ENCODE results near the gene PASK.
A peak's percentile ranks its signal among the peaks of the same experiment; 100 is the strongest.

PASK gene

GRCh38 chr2:241074901-241075540, 74.3 kb downstream of the PASK start:
- DNase-seq = no peak

- no peak for DNase-seq
These were observed 75.0 kb downstream of the PASK start for GRCh38 chr2:241074065-241074818.

DNA sequence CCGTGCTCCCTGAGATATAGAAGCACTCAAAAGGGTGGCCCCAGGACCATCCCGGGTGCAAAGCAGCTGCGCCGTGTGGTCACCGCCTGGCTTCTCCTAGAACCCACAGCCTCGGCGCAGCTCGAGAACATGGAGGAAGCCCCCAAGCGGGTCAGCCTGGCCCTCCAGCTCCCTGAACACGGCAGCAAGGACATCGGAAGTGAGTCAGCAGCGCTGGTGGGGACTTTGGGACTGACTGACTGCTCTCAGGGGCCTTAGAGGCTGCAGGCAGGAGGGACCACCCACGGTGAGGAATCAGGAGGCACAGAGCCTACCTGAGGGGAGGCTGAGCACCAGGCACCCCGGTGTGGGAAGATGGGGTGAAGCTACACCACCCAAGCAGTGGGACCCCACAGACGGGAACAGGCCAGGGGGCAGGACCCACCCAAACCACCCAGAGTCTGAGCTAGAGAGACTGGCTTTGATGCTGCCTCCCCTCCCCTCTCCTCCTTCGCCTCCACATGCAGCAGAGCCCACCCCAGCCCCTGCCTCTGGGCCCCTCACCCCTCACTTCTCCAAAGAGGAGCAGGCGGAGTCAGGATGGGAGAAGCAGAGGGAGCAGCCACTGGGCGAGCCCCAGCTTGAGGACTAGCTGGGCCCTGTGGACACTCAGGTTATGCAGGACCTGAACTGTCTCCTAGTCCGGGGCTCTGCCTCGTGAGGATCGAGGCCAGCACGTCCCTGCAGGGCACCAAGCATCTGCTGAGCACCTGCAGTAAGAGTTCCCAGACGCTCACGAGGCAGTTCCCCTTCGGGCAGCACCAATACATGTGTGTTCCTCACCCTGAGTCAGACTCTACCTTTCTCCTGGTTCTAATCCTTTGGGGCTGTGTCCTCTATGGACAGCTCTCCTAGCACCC, 75.9 kb downstream of the PASK start:
- no peak for DNase-seq

DNA sequence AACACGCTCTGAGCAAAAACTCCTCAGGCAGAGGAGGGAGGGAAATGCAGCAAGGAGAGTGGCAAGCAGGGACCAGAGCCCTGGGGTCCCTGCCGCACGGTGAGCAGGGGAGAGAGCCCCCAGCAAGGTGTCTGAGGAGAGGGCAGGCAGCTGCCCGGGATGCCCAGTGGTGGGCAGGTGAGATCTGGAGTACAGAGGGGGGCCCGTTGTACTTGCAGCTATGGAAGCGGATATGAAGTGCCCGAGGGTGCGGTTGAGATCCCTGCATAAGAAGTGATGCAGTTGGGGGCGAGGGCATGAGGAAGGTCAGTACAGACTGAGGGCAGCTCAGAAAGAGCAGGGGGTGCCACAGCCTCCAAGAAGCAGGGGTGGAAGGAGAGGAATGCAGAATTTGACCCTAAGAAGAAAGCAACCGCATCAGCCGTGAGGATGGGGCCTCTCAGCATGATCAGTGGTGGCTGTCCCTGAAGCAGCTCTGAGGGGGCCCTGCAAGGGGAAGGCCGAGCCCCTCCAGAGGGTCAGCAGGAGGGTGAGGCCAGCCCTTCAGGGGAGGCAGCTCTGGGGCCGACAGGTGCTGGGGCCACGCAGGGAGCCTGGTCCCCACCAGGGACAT, 76.6 kb downstream of the PASK start:
- no peak for DNase-seq

DNA sequence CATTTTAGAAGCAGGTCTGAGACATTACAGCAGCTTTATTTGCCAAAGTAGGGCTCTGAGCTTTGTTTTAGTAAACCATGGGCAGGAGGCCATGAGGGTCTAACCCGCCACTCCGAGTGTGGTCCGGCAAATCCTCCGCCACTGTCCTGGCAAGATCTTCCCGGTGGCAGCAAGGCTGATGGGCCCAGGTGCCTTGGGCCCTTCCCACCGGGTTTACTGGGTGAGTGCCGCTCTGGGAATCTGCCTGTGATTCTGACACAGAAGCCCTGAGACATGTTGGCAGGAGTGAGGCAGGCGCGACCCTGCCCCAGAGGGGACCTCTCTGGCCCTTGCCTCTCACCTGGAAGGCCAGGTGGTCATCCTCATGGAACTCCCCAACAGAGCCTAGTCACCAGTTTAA, 77.1 kb downstream of the PASK start:
- DNase-seq = no peak

GRCh38 chr2:241071677-241072111, 77.6 kb downstream of the PASK start:
- no peak for DNase-seq

- DNase-seq = no peak
These were observed 78.2 kb downstream of the PASK start for GRCh38 chr2:241070811-241071676.

GRCh38 chr2:241070361-241070760, 78.9 kb downstream of the PASK start:
- DNase-seq = no peak

- DNase-seq = no peak
These were observed 79.4 kb downstream of the PASK start for GRCh38 chr2:241069821-241070281.

DNA sequence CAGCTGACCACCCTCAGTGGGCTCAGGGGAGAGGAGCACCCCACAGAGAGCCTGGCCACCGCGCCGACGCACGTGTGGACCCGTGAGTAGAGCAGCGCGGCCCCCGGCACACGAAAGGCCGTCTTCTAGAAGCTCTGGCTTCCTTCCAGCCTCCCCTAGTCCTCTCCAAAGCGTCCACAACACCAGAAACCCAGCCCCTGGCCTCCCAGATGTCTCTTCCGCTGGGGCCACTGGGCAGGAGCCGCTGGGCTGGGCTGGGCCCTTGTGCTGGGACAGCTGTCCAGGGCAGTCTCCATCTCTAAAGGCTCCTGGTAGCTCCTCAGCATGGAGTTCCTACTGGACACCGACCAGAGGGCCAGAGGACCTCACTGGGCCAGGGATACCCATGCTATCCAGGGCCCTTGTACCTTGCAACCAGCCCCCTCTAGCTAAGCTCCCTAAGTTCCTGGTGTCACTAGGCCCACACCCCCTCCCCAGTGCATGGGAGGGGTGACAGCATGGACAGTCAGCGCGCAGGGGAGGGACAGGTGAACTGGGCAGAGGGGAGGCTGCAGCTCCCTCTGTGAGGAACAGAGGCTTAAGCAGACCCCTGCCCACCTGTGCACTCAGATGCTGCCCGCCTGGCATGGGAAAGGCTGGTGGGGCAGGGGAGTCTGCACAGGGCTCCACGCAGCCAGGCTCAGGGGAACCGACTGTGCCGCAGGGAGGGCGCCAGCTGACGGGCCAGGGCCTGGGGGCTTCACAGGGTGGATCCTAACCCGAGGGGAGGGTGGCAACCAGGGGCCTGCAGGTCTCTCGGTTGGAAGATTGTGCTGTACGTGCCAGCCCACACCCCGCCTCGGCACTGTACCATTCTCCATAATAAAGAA, 80.1 kb downstream of the PASK start:
- no peak for DNase-seq

GRCh38 chr2:241068136-241068941, 80.9 kb downstream of the PASK start:
- DNase-seq = no peak

DNA sequence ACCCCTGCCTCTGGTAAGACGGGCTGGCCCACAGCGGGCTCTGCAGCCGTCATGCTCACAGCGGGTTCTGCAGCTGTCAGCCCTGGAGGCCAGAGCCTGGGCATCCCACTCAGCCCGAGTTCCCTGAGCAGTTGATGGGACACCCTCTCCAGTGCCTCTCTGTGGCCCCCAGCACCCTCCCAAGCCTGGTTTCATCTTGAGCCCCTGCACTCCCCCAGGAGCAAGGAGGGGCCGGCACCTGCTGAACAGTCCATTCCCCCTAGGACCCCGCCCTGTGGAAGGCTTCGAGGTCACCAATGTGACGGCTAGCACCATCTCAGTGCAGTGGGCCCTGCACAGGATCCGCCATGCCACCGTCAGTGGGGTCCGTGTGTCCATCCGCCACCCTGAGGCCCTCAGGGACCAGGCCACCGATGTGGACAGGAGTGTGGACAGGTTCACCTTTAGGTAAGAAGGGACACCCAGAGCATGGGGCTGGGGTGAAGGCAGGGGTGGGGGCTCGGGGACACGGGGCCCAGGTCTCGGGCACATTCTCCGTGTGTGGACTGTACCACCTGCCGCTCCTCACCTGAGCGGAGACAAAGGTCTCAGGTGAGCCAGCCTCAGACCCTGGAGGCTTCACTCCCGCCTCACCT, 81.7 kb downstream of the PASK start:
- no peak for DNase-seq

DNA sequence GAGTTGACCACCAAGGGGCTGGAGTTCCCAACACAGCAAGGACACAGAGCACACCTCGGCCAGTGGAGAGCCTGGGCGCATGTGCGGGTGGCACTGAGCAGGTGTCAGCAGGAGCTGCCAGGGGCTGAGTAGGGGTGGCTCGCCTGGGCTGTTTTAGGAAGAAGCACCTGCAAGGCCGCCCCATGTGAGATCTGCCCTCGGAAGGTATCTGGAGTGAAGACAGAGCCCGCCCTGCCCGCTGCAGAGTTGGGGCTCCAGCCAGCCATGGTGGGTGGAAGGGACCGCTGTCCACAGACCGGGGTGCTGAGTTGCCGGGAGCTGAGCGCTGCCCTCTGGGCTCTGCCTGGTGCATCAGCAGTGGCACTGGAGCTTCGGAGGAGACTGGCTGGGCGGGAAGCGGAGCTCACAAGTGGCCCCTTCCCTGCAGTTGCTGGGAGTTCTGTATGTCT, 82.4 kb downstream of the PASK start:
- DNase-seq = no peak

- DNase-seq = no peak
These were observed 82.9 kb downstream of the PASK start for GRCh38 chr2:241066171-241066892.

- DNase-seq = no peak
These were observed 83.9 kb downstream of the PASK start for GRCh38 chr2:241065355-241065803.

DNA sequence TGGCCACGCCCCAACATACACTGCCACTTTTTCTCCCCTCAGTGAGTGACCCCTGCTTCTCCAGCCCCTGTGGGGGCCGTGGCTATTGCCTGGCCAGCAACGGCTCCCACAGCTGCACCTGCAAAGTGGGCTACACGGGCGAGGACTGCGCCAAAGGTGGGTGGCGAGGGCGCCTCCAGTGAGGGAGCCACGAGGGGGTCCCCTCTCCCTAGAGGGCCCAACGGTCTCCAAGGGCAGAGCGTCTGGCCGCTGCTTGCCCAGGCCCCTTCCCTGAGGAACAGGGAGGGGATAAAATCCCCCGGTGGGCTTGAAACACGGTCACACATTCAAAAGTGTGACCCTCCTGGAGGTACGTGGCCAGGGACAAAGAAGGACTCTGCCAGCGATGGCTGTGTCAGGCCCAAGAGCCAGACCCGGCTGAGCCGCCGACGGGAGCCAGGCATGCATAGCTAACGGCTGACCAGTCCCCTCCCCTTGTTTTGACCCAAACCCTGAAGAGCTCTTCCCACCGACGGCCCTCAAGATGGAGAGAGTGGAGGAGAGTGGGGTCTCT, 84.4 kb downstream of the PASK start:
- DNase-seq = no peak

- DNase-seq = peak; percentile 12
These were observed 85.1 kb downstream of the PASK start for GRCh38 chr2:241064008-241064801.
